NCI-H446 treated with DMSO at 0.1 percent for 48 hours (cell line): ENCODE data around the gene MSRB2.

ENCODE experiments used
- DNase-seq: peaks from one replicate; lab custom pipeline; 2025; lab: John Stamatoyannopoulos, UW

The MSRB2 gene

GRCh38 chr10:23111517-23112286 is 16.3 kb downstream of the MSRB2 start:
- DNase-seq = no peak

GRCh38 chr10:23114228-23114850 is 19.0 kb downstream of the MSRB2 start:
- DNase-seq = no peak

GRCh38 chr10:23116486-23117205 is 21.3 kb downstream of the MSRB2 start:
- no peak for DNase-seq

- no peak for DNase-seq
These were observed 24.9 kb downstream of the MSRB2 start for GRCh38 chr10:23120001-23120934.

- DNase-seq = no peak
These were observed 25.8 kb downstream of the MSRB2 start for GRCh38 chr10:23121135-23121534.

GRCh38 chr10:23136462-23136861 is 41.1 kb downstream of the MSRB2 start:
- no peak for DNase-seq

GRCh38 chr10:23139677-23140076 is 44.3 kb downstream of the MSRB2 start:
- no peak for DNase-seq

- DNase-seq = no peak
These were observed 46.6 kb downstream of the MSRB2 start for GRCh38 chr10:23141995-23142394.

GRCh38 chr10:23146258-23146657 is 50.9 kb downstream of the MSRB2 start:
- DNase-seq = no peak

GRCh38 chr10:23147035-23147434 is 51.7 kb downstream of the MSRB2 start:
- no peak for DNase-seq

- DNase-seq = no peak
These were observed 52.8 kb downstream of the MSRB2 start for GRCh38 chr10:23148214-23148613.

- DNase-seq = no peak
These were observed 54.7 kb downstream of the MSRB2 start for GRCh38 chr10:23150091-23150490.

- no peak for DNase-seq
These were observed 55.2 kb downstream of the MSRB2 start for GRCh38 chr10:23150610-23151009.

GRCh38 chr10:23151071-23151470 is 55.7 kb downstream of the MSRB2 start:
- no peak for DNase-seq

GRCh38 chr10:23155169-23155568 is 59.8 kb downstream of the MSRB2 start:
- DNase-seq = no peak

- DNase-seq = no peak
These were observed 61.2 kb downstream of the MSRB2 start for GRCh38 chr10:23156447-23157150.

- DNase-seq = no peak
These were observed 61.9 kb downstream of the MSRB2 start for GRCh38 chr10:23157239-23157681.

- DNase-seq = no peak
These were observed 62.5 kb downstream of the MSRB2 start for GRCh38 chr10:23157691-23158369.

GRCh38 chr10:23158370-23158769 is 63.0 kb downstream of the MSRB2 start:
- DNase-seq = peak; percentile 29

GRCh38 chr10:23171232-23171876 is 76.0 kb downstream of the MSRB2 start:
- DNase-seq = no peak
